GM12892 (cell line): ENCODE results near the gene ELL.
A peak's percentile ranks its signal among the peaks of the same experiment; 100 is the strongest.

Experiments used
- DNase-seq: peaks from one replicate; pipeline ENCODE4 v3.0.0; 2011; ENCODE audit not compliant: insufficient read length
- FAIRE-seq: peaks from 2 replicates; lab custom pipeline; 2011; peaks lifted over from hg19 to GRCh38; lab: Jason Lieb, UNC
- POLR2A ChIP-seq: IDR thresholded peaks from 2 replicates; pipeline ENCODE4 v1.6.1; 2011; ENCODE audit warnings: low read depth, low read length, control low read depth
- POLR2AphosphoS5 ChIP-seq: IDR thresholded peaks from 2 replicates; pipeline ENCODE4 v1.6.1; 2011; ENCODE audit warnings: low read depth, low read length, control low read depth
- TAF1 ChIP-seq: IDR thresholded peaks from 2 replicates; pipeline ENCODE4 v1.6.1; 2011; ENCODE audit warnings: low read depth, mild to moderate bottlenecking, control low read depth, low read length, borderline replicate concordance

ELL gene

GRCh38 chr19:18481505-18482222, 40.2 kb downstream of the ELL start:
- FAIRE-seq (no peak), DNase-seq (no peak)
- no peak for TF ChIP-seq POLR2A
- TF ChIP-seq POLR2AphosphoS5 = no peak
- TF ChIP-seq TAF1 = no peak

GRCh38 chr19:18480006-18480691, 41.7 kb downstream of the ELL start:
- TF ChIP-seq POLR2A = no peak
- DNase-seq (no peak), FAIRE-seq (no peak)

GRCh38 chr19:18478545-18479311, 43.1 kb downstream of the ELL start:
- FAIRE-seq (peak; percentile 96), DNase-seq (peak; percentile 86)
- TF ChIP-seq POLR2AphosphoS5 = peak; percentile 29; the same call in 1 of the 2 replicates
- no peak for TF ChIP-seq TAF1
- peak; percentile 39; the same call in 1 of the 2 replicates for TF ChIP-seq POLR2A

GRCh38 chr19:18477974-18478373, 43.9 kb downstream of the ELL start:
- TF ChIP-seq POLR2A = no peak
- DNase-seq = no peak
- peak; percentile 9 for FAIRE-seq

- TF ChIP-seq POLR2AphosphoS5 (no peak), TAF1 (no peak), POLR2A (no peak)
- DNase-seq (no peak), FAIRE-seq (no peak)
These were observed 44.7 kb downstream of the ELL start for GRCh38 chr19:18477042-18477779.

- DNase-seq (no peak), FAIRE-seq (no peak)
- TF ChIP-seq POLR2A (no peak), TAF1 (no peak), POLR2AphosphoS5 (no peak)
These were observed 45.3 kb downstream of the ELL start for GRCh38 chr19:18476507-18477041.

- DNase-seq (no peak), FAIRE-seq (no peak)
- TF ChIP-seq POLR2A (no peak), POLR2AphosphoS5 (no peak), TAF1 (no peak)
These were observed 46.0 kb downstream of the ELL start for GRCh38 chr19:18475762-18476331.

GRCh38 chr19:18475004-18475453, 46.8 kb downstream of the ELL start:
- FAIRE-seq = no peak
- no peak for DNase-seq
- TF ChIP-seq TAF1 (no peak), POLR2A (no peak), POLR2AphosphoS5 (no peak)

- no peak for TF ChIP-seq POLR2AphosphoS5
- no peak for TF ChIP-seq POLR2A
- TF ChIP-seq TAF1 = no peak
- no peak for DNase-seq
- FAIRE-seq = no peak
These were observed 47.4 kb downstream of the ELL start for GRCh38 chr19:18474366-18474887.

- FAIRE-seq (no peak), DNase-seq (no peak)
- TF ChIP-seq TAF1 (no peak), POLR2A (no peak), POLR2AphosphoS5 (no peak)
These were observed 48.2 kb downstream of the ELL start for GRCh38 chr19:18473706-18474087.
